K562 (cell line): ENCODE results near the gene ZNF302. TPM values are rescaled to one million over a fixed set of nuclear protein-coding genes. Genes with fewer than 3 reads are reported as not detected.

Experiments used
- ETV1 ChIP-seq: fragments of 450-650 bp; conservative IDR thresholded peaks from 2 replicates; pipeline ENCODE4 v1.6.1; 2016; ENCODE audit warnings: missing genetic modification characterization, control low read depth, low read depth, missing compliant biosample characterization
- HDAC8 ChIP-seq: fragments of 450-650 bp; IDR thresholded peaks from 2 replicates; pipeline ENCODE4 v1.6.1; 2016; ENCODE audit warnings: mild to moderate bottlenecking, missing genetic modification characterization, moderate library complexity, missing compliant biosample characterization
- L3MBTL2 ChIP-seq: fragments of 450-650 bp; IDR thresholded peaks from 2 replicates; pipeline ENCODE4 v1.6.1; 2016; ENCODE audit warnings: mild to moderate bottlenecking, moderate library complexity
- PURB ChIP-seq: sonication (generic); formaldehyde crosslinking; IDR thresholded peaks from 2 replicates; pipeline ENCODE4 v1.9.0; 2021; ENCODE audit warnings: low read depth, mild to moderate bottlenecking, missing genetic modification reagents
- RBFOX2 ChIP-seq: fragments of 200-400 bp; formaldehyde crosslinking; IDR thresholded peaks from 2 replicates; pipeline ENCODE4 v1.6.1; 2017; ENCODE audit warnings: low read depth, mild to moderate bottlenecking, low read length, moderate library complexity
- RBM17 ChIP-seq: fragments of 200-400 bp; formaldehyde crosslinking; IDR thresholded peaks from 2 replicates; pipeline ENCODE4 v1.6.1; 2017; ENCODE audit warnings: low read depth, mild to moderate bottlenecking, low read length, borderline replicate concordance
- SETDB1 ChIP-seq: IDR thresholded peaks from one replicate; pipeline ENCODE4 v1.6.1; 2012; ENCODE audit warnings: low read length, control low read depth, inconsistent platforms
- SREBF1 ChIP-seq: fragments of 150-350 bp; IDR thresholded peaks from 2 replicates; pipeline ENCODE4 v1.6.1; 2014; ENCODE audit warnings: antibody characterized with exemption, low read depth, low read length, borderline replicate concordance
- TCF7L2 ChIP-seq: fragments of 150-350 bp; IDR thresholded peaks from 2 replicates; pipeline ENCODE4 v1.6.1; 2016; ENCODE audit warnings: low read depth, mild to moderate bottlenecking, low read length, moderate library complexity
- ZNF445 ChIP-seq: fragments of 250-450 bp; sonication (Bioruptor Pico); IDR thresholded peaks from 2 replicates; pipeline ENCODE4 v1.4.0; 2020; ENCODE audit warnings: low read depth, mild to moderate bottlenecking, moderate library complexity
- polyA plus RNA-seq, 8 experiments: library from polyadenylated mRNA; depleted of rRNA in 4 of 8; stranded (reverse) in 5 of 8; unstranded in 3 of 8; fragments of >200 nt; fragmentation: Nextera tagmentation in 2 of 8; fragmentation: Illumina TruSeq in 1 of 8; extraction: Ambion mirVana in 2 of 8; extraction: Trizol in 1 of 8; gene quantifications; 2 replicates each; pipeline versions ENCODE4 v1.2.1 to v1.2.3, GENCODE V29; 2011 to 2014; ENCODE audit warnings: inconsistent platforms in 1 of 8, missing spikeins in 1 of 8
- total RNA-seq, 7 experiments: library from RNA; depleted of rRNA in 6 of 7; stranded (reverse); fragments of >200 nt in 6 of 7; fragmentation: Illumina TruSeq in 2 of 7; extraction: Trizol in 2 of 7; gene quantifications; 2 replicates each; pipeline versions ENCODE4 v1.2.1 to v1.2.3, GENCODE V29; 2011 to 2021; ENCODE audit warnings: low replicate concordance in 1 of 7
- TF ChIP-seq, protein P1 (sequence below): sonication (generic); formaldehyde crosslinking; IDR thresholded peaks from 2 replicates; pipeline ENCODE4 v1.8.1; 2023; ENCODE audit warnings: mild to moderate bottlenecking, missing genetic modification reagents
- TF ChIP-seq, protein P2 (sequence below): fragments of 250-450 bp; sonication (Bioruptor Pico); IDR thresholded peaks from 2 replicates; pipeline ENCODE4 v1.9.0; 2021; ENCODE audit warnings: mild to moderate bottlenecking, inconsistent platforms
- TF ChIP-seq, protein P3 (sequence below): fragments of 250-450 bp; sonication (Bioruptor Pico); IDR thresholded peaks from 2 replicates; pipeline ENCODE4 v1.5.0; 2021; ENCODE audit warnings: mild to moderate bottlenecking, moderate library complexity
- TF ChIP-seq, protein P4 (sequence below): fragments of 450-650 bp; formaldehyde crosslinking; IDR thresholded peaks from 2 replicates; pipeline ENCODE4 v1.4.0; 2022; ENCODE audit warnings: missing genetic modification characterization
- TF ChIP-seq, protein P5 (sequence below): fragments of 450-650 bp; formaldehyde crosslinking; IDR thresholded peaks from 2 replicates; pipeline ENCODE4 v1.4.0; 2020; ENCODE audit warnings: mild to moderate bottlenecking, moderate library complexity

The ZNF302 gene
- total and polyA plus RNA-seq, 9 of the 15 experiments (the other 6 are each of a cell fraction or from before 2014, with no cell fraction given), result 0.08 to 1.0 (median 0.27) TPM; not detected in 1

DNA sequence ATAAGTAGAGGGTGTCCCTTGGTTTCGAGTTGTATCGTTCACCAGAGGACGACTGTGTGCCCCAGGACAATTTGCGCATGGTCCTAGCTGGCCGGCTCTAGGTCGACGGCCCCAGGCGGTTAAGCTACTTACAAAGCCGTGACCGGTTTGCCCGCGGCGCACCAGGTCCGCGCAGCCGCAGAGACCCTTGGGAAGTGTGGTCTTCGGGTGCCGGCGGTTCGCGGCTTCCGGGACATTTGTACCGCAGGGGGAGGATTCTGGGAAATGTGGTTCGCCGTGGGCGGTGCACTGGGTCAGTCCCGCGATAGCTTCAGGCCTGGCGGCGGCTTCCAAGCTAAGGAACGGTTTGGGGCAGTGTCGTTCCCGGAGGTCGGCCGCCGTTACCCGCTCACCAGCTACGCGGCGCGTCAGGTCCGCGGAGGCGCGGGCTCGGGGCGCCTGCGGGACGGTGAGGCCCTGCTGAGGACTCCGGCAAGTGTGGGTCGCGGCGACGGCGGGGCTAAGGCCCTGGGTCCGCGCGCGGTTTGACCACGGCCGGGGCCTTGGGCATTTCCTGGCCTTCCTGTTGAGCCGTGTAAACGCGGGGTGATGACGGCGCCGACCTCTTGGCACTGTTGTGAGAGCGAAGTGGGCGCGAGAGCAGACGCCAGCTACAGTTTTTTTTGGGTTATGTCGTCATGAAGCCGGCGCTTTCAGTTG, at the start of gene ZNF302 (continued):
- TF ChIP-seq, protein P1, sequence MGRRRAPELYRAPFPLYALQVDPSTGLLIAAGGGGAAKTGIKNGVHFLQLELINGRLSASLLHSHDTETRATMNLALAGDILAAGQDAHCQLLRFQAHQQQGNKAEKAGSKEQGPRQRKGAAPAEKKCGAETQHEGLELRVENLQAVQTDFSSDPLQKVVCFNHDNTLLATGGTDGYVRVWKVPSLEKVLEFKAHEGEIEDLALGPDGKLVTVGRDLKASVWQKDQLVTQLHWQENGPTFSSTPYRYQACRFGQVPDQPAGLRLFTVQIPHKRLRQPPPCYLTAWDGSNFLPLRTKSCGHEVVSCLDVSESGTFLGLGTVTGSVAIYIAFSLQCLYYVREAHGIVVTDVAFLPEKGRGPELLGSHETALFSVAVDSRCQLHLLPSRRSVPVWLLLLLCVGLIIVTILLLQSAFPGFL (CRISPR knock-in tag), result no peak
- TF ChIP-seq TCF7L2 (no peak), ZNF445 (CRISPR knock-in tag) (no peak), RBFOX2 (peak; percentile 57), SETDB1 (no peak), SREBF1 (no peak), PURB (CRISPR knock-in tag) (no peak), L3MBTL2 (0 out of 2 replicates have a peak, but pooled peaks have one; percentile 43), RBM17 (no peak), ETV1 (tag) (no peak), HDAC8 (tag) (no peak)
- TF ChIP-seq, protein P2, sequence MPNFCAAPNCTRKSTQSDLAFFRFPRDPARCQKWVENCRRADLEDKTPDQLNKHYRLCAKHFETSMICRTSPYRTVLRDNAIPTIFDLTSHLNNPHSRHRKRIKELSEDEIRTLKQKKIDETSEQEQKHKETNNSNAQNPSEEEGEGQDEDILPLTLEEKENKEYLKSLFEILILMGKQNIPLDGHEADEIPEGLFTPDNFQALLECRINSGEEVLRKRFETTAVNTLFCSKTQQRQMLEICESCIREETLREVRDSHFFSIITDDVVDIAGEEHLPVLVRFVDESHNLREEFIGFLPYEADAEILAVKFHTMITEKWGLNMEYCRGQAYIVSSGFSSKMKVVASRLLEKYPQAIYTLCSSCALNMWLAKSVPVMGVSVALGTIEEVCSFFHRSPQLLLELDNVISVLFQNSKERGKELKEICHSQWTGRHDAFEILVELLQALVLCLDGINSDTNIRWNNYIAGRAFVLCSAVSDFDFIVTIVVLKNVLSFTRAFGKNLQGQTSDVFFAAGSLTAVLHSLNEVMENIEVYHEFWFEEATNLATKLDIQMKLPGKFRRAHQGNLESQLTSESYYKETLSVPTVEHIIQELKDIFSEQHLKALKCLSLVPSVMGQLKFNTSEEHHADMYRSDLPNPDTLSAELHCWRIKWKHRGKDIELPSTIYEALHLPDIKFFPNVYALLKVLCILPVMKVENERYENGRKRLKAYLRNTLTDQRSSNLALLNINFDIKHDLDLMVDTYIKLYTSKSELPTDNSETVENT (CRISPR knock-in tag), result no peak
- TF ChIP-seq, protein P3, sequence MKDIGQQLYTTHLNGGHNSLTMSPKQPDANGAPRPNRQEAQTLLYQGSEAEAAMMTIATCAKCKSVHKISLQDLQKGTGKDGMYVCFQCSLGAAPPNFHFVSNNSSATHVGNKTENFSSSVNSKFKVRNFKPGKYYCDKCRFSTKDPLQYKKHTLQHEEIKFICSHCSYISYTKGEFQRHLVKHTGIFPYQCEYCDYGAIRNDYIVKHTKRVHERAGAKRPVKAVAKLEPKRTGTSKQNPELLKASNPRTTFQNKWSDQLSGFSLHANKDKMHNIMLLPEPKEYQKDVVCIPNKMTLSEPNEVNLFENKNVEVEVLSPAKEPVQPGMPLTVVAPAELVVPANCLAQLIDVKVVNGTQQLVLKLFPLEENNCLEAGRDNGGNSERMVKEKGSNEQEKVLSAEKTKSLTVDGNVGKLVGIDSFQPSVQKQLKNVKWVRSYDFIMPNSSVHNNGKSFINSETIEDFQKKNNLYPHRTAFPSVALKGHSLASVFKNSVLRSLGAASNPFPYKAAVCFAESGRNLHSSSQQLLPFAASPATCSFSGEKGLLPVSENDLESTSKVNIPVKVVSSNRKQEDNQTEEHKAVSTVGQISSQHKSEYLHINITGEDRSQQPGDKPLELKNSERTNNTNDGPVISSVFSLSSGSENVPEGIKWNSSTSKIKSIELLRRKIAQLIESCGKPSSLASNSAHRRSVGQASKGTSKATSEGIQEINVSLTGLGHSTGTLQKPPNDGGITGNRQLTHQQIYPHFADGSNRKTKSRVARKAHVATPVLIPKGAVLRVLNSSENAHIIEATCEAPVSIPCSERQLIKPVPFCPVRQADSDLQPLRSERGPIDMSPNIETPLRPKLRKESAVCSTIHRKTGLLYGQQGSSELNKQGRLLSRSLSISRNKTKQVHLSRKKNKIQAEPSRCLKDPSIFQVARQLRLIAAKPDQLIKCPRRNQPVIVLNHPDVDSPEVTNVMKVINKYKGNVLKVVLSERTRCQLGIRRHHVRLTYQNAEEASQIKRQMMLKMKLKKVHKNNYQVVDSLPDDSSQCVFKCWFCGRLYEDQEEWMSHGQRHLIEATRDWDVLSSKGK (CRISPR knock-in tag), result no peak
- TF ChIP-seq, protein P4, sequence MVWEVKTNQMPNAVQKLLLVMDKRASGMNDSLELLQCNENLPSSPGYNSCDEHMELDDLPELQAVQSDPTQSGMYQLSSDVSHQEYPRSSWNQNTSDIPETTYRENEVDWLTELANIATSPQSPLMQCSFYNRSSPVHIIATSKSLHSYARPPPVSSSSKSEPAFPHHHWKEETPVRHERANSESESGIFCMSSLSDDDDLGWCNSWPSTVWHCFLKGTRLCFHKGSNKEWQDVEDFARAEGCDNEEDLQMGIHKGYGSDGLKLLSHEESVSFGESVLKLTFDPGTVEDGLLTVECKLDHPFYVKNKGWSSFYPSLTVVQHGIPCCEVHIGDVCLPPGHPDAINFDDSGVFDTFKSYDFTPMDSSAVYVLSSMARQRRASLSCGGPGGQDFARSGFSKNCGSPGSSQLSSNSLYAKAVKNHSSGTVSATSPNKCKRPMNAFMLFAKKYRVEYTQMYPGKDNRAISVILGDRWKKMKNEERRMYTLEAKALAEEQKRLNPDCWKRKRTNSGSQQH, result no peak
- TF ChIP-seq, protein P5, sequence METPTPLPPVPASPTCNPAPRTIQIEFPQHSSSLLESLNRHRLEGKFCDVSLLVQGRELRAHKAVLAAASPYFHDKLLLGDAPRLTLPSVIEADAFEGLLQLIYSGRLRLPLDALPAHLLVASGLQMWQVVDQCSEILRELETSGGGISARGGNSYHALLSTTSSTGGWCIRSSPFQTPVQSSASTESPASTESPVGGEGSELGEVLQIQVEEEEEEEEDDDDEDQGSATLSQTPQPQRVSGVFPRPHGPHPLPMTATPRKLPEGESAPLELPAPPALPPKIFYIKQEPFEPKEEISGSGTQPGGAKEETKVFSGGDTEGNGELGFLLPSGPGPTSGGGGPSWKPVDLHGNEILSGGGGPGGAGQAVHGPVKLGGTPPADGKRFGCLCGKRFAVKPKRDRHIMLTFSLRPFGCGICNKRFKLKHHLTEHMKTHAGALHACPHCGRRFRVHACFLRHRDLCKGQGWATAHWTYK (CRISPR knock-in tag), result no peak
